Measurements from ENCODE around the gene IMMT.

DNA sequence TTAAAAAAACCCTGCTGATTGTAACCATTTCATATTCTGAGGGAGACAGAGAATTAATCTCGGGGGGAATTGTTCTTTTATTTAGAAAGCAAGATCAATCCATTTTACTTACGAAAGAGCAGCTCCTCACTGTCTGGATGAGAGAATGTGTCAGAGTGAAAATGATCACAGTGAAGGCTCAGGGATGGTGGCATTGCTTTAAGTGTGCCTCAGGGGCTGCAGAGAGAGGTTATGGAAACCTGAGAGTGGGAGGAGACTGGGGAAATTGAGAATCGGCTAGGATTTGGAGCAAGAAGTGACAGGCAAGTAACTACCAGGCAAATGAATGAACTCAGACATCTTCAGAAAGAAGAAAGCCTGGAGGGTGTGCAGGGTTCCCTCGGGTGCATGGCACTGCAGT, 38.2 kb upstream of the IMMT start:
- TF ChIP-seq CTCF (conservative IDR thresholded peaks at IDR 0.05; ENCODE audit: low read depth, low read length) (no peak), EZH2 (IDR thresholded peaks at IDR 0.05; ENCODE audit: borderline replicate concordance, low read depth, low read length, poor library complexity, severe bottlenecking) (no peak)

All from A673 (cell line).